Stimulated activated naive CD8-positive, alpha-beta T cell treated with anti-CD3 and anti-CD28 coated beads, Interleukin-15, amount 100 ng/mL, for 72 hours (primary cell): ENCODE results near the gene RRP8.

Experiments used
- ATAC-seq: fragments of 150-1000 bp; cut with Tn5 transposase; 2 replicates; pipeline ENCODE4 v1.10.0; 2021; ENCODE audit warnings: mild to moderate bottlenecking, moderate library complexity
- DNase-seq, 2 donors: peaks; one replicate each; pipeline ENCODE4 v3.0.0; 2021 to 2022
- H3K27ac Mint-ChIP-seq, 2 donors: one replicate each; pipeline ENCODE4 v1.8.0; 2022; ENCODE audit warnings: mild to moderate bottlenecking in 2 of 2, mixed read lengths in 2 of 2, moderate library complexity in 2 of 2
- H3K27me3 Mint-ChIP-seq: one replicate; pipeline ENCODE4 v1.8.0; 2022; ENCODE audit warnings: mixed read lengths
- H3K4me1 Mint-ChIP-seq: one replicate; pipeline ENCODE4 v1.8.0; 2022; ENCODE audit warnings: mild to moderate bottlenecking, mixed read lengths
- H3K4me3 Mint-ChIP-seq, 2 donors: one replicate each; pipeline ENCODE4 v1.8.0; 2022; ENCODE audit warnings: mild to moderate bottlenecking in 2 of 2, mixed read lengths in 2 of 2, moderate library complexity in 1 of 2
- H3K9me3 Mint-ChIP-seq, 2 donors: one replicate each; pipeline ENCODE4 v1.8.0; 2022; ENCODE audit warnings: mixed read lengths in 2 of 2

The RRP8 gene

GRCh38 chr11:6572215-6572614, 31.2 kb downstream of the RRP8 start:
- no peak for DNase-seq
- no peaks in the 10 kb centered on the region for H3K4me1 Mint-ChIP-seq
- H3K27ac Mint-ChIP-seq, result no peak overlapping the region
- no peaks in the 10 kb centered on the region for H3K27me3 Mint-ChIP-seq
- no peaks in the 10 kb centered on the region for H3K9me3 Mint-ChIP-seq
- H3K4me3 Mint-ChIP-seq, result no peak overlapping the region
- no peak for ATAC-seq

- Mint-ChIP-seq H3K4me1 (no peaks in the 10 kb centered on the region), H3K4me3 (no peak overlapping the region), H3K9me3 (no peaks in the 10 kb centered on the region), H3K27me3 (no peaks in the 10 kb centered on the region), H3K27ac (peak overlapping the region in 1 of 2 donors; percentile 36)
- DNase-seq, result no peak
- ATAC-seq, result peak; percentile 23
These were observed 31.9 kb downstream of the RRP8 start for GRCh38 chr11:6571434-6572008.

- no peaks in the 10 kb centered on the region for H3K9me3 Mint-ChIP-seq
- H3K27ac Mint-ChIP-seq, result no peak overlapping the region
- DNase-seq, result no peak
These were observed 32.6 kb downstream of the RRP8 start for GRCh38 chr11:6570691-6571427.

GRCh38 chr11:6569706-6570105, 33.7 kb downstream of the RRP8 start:
- H3K4me1 Mint-ChIP-seq, result no peaks in the 10 kb centered on the region
- H3K4me3 Mint-ChIP-seq, result no peak overlapping the region
- H3K27ac Mint-ChIP-seq, result no peak overlapping the region
- H3K27me3 Mint-ChIP-seq, result no peaks in the 10 kb centered on the region
- no peak for ATAC-seq
- no peak for DNase-seq
- no peaks in the 10 kb centered on the region for H3K9me3 Mint-ChIP-seq

More at GRCh38 chr11:6570691-6571427, 32.6 kb downstream of the RRP8 start:
- ATAC-seq, result no peak
- H3K27me3 Mint-ChIP-seq, result no peaks in the 10 kb centered on the region
- no peak overlapping the region for H3K4me3 Mint-ChIP-seq
- no peaks in the 10 kb centered on the region for H3K4me1 Mint-ChIP-seq

GRCh38 chr11:6568191-6568918, 35.1 kb downstream of the RRP8 start:
- Mint-ChIP-seq H3K27me3 (no peaks in the 10 kb centered on the region), H3K9me3 (no peaks in the 10 kb centered on the region), H3K27ac (no peak overlapping the region), H3K4me1 (no peaks in the 10 kb centered on the region), H3K4me3 (no peak overlapping the region)
- DNase-seq (no peak), ATAC-seq (no peak)

- Mint-ChIP-seq H3K4me1 (no peaks in the 10 kb centered on the region), H3K9me3 (no peaks in the 10 kb centered on the region), H3K4me3 (no peak overlapping the region), H3K27me3 (no peaks in the 10 kb centered on the region), H3K27ac (no peak overlapping the region)
- DNase-seq (no peak), ATAC-seq (no peak)
These were observed 36.1 kb downstream of the RRP8 start for GRCh38 chr11:6567371-6567745.

GRCh38 chr11:6566704-6567370, 36.6 kb downstream of the RRP8 start:
- DNase-seq (no peak), ATAC-seq (no peak)
- H3K27me3 Mint-ChIP-seq, result no peaks in the 10 kb centered on the region
- H3K4me1 Mint-ChIP-seq, result no peaks in the 10 kb centered on the region
- no peaks in the 10 kb centered on the region for H3K9me3 Mint-ChIP-seq
- no peak overlapping the region for H3K27ac Mint-ChIP-seq
- H3K4me3 Mint-ChIP-seq, result no peak overlapping the region

- Mint-ChIP-seq H3K4me3 (no peak overlapping the region), H3K9me3 (no peaks in the 10 kb centered on the region), H3K27ac (no peak overlapping the region), H3K4me1 (no peaks in the 10 kb centered on the region), H3K27me3 (no peaks in the 10 kb centered on the region)
- no peak for DNase-seq
- peak; percentile 11 for ATAC-seq
These were observed 37.3 kb downstream of the RRP8 start for GRCh38 chr11:6565988-6566703.

GRCh38 chr11:6565325-6565724, 38.1 kb downstream of the RRP8 start:
- ATAC-seq (no peak), DNase-seq (no peak)
- Mint-ChIP-seq H3K4me3 (no peak overlapping the region), H3K27me3 (no peaks in the 10 kb centered on the region), H3K27ac (peak overlapping the region; percentile 22 to 41), H3K4me1 (no peaks in the 10 kb centered on the region), H3K9me3 (no peaks in the 10 kb centered on the region)

GRCh38 chr11:6563667-6564066, 39.7 kb downstream of the RRP8 start:
- DNase-seq, result no peak
- Mint-ChIP-seq H3K4me1 (no peaks in the 10 kb centered on the region), H3K27me3 (no peaks in the 10 kb centered on the region), H3K9me3 (no peaks in the 10 kb centered on the region), H3K27ac (no peak overlapping the region), H3K4me3 (no peak overlapping the region)
- ATAC-seq, result peak; percentile 17

GRCh38 chr11:6563121-6563619, 40.2 kb downstream of the RRP8 start:
- Mint-ChIP-seq H3K9me3 (no peaks in the 10 kb centered on the region), H3K27me3 (no peaks in the 10 kb centered on the region), H3K4me1 (no peaks in the 10 kb centered on the region), H3K4me3 (no peak overlapping the region), H3K27ac (no peak overlapping the region)
- DNase-seq (no peak), ATAC-seq (no peak)

- Mint-ChIP-seq H3K9me3 (no peaks in the 10 kb centered on the region), H3K4me3 (no peak overlapping the region), H3K27ac (no peak overlapping the region), H3K27me3 (no peaks in the 10 kb centered on the region), H3K4me1 (no peaks in the 10 kb centered on the region)
- ATAC-seq (no peak), DNase-seq (no peak)
These were observed 42.1 kb downstream of the RRP8 start for GRCh38 chr11:6561288-6561687.

- H3K4me3 Mint-ChIP-seq, result no peak overlapping the region
- no peaks in the 10 kb centered on the region for H3K9me3 Mint-ChIP-seq
- ATAC-seq (no peak), DNase-seq (no peak)
- no peaks in the 10 kb centered on the region for H3K4me1 Mint-ChIP-seq
- no peak overlapping the region for H3K27ac Mint-ChIP-seq
- H3K27me3 Mint-ChIP-seq, result no peaks in the 10 kb centered on the region
These were observed 44.0 kb downstream of the RRP8 start for GRCh38 chr11:6559369-6559768.

- no peak for DNase-seq
- Mint-ChIP-seq H3K27ac (no peak overlapping the region), H3K4me1 (no peaks in the 10 kb centered on the region), H3K27me3 (no peaks in the 10 kb centered on the region), H3K9me3 (no peaks in the 10 kb centered on the region), H3K4me3 (no peak overlapping the region)
- no peak for ATAC-seq
These were observed 45.4 kb downstream of the RRP8 start for GRCh38 chr11:6557761-6558674.
